Activated naive CD4-positive, alpha-beta T cell treated with anti-CD3 and anti-CD28 coated beads, Interleukin-2, amount 50 U/mL, for 24 hours (primary cell): ENCODE data around the gene HDC.

ENCODE experiments used
- H3K27ac Mint-ChIP-seq: one replicate; pipeline ENCODE4 v1.8.0; 2021; ENCODE audit warnings: mild to moderate bottlenecking, mixed read lengths
- H3K27me3 Mint-ChIP-seq: one replicate; pipeline ENCODE4 v1.8.0; 2021; ENCODE audit warnings: mixed read lengths
- H3K36me3 Mint-ChIP-seq: one replicate; pipeline ENCODE4 v1.8.0; 2021; ENCODE audit warnings: mixed read lengths
- H3K4me1 Mint-ChIP-seq: one replicate; pipeline ENCODE4 v1.8.0; 2021; ENCODE audit warnings: mixed read lengths
- H3K4me3 Mint-ChIP-seq: one replicate; pipeline ENCODE4 v1.8.0; 2021; ENCODE audit warnings: mild to moderate bottlenecking, mixed read lengths
- H3K9me3 Mint-ChIP-seq: one replicate; pipeline ENCODE4 v1.8.0; 2021; ENCODE audit warnings: mixed read lengths

Gene HDC

DNA sequence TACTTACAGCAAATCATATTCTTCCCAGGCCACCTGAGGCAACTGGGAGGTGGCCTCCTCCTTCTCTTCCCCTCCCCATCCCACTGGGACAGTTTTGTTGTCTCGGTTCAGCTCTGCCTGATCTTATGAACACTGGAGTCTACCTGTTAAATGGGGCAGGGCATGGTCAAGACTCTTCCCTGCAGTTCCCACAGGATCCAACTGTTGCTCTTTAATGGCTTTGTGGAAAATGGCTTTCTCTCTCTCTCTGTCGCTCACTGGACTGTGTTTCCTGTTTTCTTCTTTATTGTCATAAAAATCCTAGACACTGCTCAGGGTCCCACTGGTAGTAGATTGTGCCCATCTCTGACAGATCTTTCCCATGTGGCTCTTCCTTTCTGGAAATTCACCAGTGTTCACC is 43.3 kb downstream of the HDC start:
- no peaks in the 10 kb centered on the region for H3K4me1 Mint-ChIP-seq

DNA sequence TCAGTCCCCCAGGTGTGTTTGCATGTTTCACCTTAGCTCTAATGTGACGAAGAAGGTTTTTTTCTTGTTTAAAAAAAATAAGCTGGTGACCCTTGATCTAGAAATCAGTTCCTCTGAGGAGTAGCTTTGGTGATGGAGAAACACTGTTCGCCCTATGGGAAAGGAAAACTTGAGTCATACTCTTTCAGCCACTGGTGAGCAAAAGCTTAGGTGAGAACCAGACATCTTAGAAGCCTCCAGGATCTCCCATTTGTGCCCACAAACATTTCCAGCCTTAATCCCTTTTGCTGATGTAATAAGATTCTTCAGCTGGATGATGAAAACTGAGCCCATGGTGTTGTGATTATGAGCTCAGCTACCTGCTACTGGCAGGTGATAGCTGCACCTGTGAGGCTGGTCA is 45.7 kb downstream of the HDC start:
- peaks cover 8% of the 10 kb centered on the region for H3K27me3 Mint-ChIP-seq
- no peaks in the 10 kb centered on the region for H3K36me3 Mint-ChIP-seq
- no peaks in the 10 kb centered on the region for H3K4me1 Mint-ChIP-seq
- no peaks in the 10 kb centered on the region for H3K9me3 Mint-ChIP-seq
- H3K4me3 Mint-ChIP-seq: no peak overlapping the region
- no peak overlapping the region for H3K27ac Mint-ChIP-seq

More for the DNA sequence above, 43.3 kb downstream of the HDC start:
- Mint-ChIP-seq H3K27ac (no peak overlapping the region), H3K4me3 (no peak overlapping the region), H3K9me3 (no peaks in the 10 kb centered on the region), H3K36me3 (no peaks in the 10 kb centered on the region), H3K27me3 (no peaks in the 10 kb centered on the region)

DNA sequence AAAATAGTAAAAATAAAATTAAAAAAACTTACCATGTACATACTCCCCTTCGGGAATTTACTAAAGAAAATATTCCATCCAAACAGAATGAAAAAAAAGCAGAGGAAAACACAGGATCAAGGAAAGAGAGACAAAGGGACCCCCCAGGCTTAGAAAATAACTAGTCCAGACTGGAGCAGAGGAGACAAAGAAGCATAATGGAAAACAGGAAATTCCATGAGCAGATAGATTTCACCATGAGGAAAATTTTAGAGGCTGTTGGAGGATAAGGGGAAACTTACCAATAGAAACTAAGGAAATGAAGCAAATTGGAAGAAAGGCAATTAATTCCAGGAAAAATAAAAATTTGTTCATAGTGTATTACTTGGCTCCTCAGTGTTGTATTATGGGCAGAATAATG is 46.8 kb downstream of the HDC start:
- H3K4me3 Mint-ChIP-seq: no peak overlapping the region
- H3K4me1 Mint-ChIP-seq: no peaks in the 10 kb centered on the region
- H3K27me3 Mint-ChIP-seq: peaks cover 8% of the 10 kb centered on the region
- H3K36me3 Mint-ChIP-seq: no peaks in the 10 kb centered on the region
- H3K27ac Mint-ChIP-seq: no peak overlapping the region
- no peaks in the 10 kb centered on the region for H3K9me3 Mint-ChIP-seq

DNA sequence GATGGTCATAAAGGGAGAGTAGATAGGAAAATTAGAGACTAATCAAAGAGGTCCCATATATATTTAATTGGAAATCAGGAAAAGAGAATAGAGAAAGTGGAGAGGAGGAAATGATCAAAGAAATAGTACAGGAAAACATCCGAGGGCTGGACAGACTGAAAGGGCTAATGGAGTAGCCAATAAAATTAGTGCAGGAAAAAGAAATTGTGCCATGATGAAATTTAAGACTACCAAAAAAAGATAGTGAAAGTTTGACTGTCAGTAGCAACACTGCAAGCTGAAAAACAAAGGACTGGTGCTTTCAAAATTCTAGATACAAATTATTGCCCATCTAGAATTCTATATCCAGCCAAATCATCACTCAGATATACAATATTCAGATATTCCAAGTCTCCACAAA is 47.2 kb downstream of the HDC start:
- no peaks in the 10 kb centered on the region for H3K36me3 Mint-ChIP-seq
- no peaks in the 10 kb centered on the region for H3K9me3 Mint-ChIP-seq
- no peak overlapping the region for H3K4me3 Mint-ChIP-seq
- no peaks in the 10 kb centered on the region for H3K4me1 Mint-ChIP-seq
- H3K27me3 Mint-ChIP-seq: peaks cover 8% of the 10 kb centered on the region
- H3K27ac Mint-ChIP-seq: no peak overlapping the region

DNA sequence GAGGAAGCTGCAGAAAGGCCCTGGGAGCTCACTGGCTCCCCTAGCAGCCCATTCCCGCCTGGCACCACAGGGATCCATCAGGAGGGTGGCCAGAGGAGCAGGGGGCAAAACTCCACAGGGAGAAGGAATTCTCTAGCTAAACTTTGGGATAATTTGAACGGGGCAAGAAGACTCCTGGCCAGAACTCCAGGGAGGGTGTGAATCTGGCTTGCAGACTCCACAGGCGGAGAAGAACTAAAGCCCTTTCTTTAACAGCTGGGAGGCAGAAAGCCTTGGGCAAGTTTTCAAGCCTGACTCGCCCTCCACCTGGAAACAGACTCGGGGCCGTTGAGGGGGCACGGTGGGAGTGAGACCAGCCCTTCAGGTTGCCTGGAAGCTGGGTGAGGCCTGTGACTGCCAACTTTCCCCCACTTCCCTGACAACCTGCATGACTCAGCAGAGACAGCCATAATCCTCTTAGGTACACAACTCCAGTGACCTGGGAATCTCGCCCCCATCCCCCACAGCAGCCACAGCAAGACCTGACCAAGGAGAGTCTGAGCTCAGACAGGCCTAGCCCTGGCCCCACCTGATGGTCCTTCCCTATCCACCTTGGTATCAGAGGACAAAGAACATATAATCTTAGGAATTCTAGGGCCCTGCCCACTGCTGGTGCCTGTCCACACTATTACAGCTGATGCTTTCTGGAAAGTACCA is 54.9 kb downstream of the HDC start:
- Mint-ChIP-seq H3K27me3 (peaks cover 7% of the 10 kb centered on the region), H3K9me3 (peaks cover 19% of the 10 kb centered on the region), H3K36me3 (peaks cover 6% of the 10 kb centered on the region), H3K4me3 (no peak overlapping the region), H3K27ac (no peak overlapping the region), H3K4me1 (no peaks in the 10 kb centered on the region)

DNA sequence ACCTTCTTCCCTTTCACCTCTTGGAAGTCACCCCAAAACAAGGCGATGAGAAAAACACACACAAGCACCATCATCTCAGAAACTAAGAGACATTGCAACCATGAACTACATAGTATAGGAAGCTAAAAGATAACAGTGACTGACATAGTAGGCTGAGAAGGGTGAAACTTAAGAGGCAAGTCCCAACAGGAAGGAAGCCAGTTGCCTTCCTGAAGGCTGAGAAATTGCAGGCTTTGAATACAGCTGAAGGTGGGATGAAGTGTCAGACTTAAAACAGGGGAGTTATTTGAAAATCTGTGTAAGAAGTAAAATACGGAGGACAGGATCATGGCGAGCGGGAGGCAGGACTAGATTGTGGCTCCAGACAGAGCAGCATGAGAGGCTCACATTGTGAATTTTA is 55.7 kb downstream of the HDC start:
- no peak overlapping the region for H3K27ac Mint-ChIP-seq
- H3K9me3 Mint-ChIP-seq: peaks cover 19% of the 10 kb centered on the region
- H3K4me1 Mint-ChIP-seq: no peaks in the 10 kb centered on the region
- H3K4me3 Mint-ChIP-seq: no peak overlapping the region
- peaks cover 6% of the 10 kb centered on the region for H3K36me3 Mint-ChIP-seq
- peaks cover 5% of the 10 kb centered on the region for H3K27me3 Mint-ChIP-seq

DNA sequence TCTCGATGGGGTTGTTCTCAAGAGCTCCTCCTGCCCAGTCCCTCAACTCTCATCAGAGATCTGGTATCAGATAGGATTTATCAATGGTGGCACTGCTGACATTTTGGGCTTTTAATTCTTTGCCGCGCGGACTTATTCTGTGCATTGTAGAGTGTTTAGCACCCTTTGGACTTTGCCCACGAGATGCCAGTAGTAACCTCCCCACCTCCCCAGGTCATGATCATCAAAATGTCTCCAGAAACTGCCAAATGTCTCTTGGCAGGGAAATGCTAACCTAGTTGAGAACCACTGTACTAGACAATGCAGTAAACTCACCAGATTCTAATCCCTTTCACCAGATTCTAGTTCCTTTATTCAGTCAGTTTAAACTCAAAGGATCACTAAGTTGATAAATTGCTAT is 59.5 kb downstream of the HDC start:
- no peak overlapping the region for H3K4me3 Mint-ChIP-seq
- peaks cover 2% of the 10 kb centered on the region for H3K9me3 Mint-ChIP-seq
- peaks cover 3% of the 10 kb centered on the region for H3K27me3 Mint-ChIP-seq
- H3K4me1 Mint-ChIP-seq: no peaks in the 10 kb centered on the region
- H3K27ac Mint-ChIP-seq: no peak overlapping the region
- peaks cover 3% of the 10 kb centered on the region for H3K36me3 Mint-ChIP-seq

DNA sequence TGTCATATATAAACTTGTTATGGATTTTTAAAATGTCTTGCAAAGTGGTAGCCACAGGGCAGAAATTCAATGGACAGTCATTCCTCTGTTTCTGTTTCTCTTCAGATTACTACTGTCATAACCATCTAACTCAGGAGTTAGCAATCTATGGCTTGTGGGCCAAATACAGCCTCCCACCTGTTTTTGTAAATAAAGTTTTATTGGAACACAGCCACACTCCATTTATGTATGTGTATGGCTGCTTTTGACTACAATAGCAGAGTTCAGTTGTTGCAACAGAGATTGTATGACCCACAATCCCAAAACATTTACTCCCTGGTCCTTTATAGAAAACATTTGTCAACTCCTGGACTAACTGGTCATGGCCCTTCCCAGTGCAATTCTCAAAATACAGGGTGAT is 63.5 kb downstream of the HDC start:
- H3K27me3 Mint-ChIP-seq: no peaks in the 10 kb centered on the region
- H3K4me3 Mint-ChIP-seq: no peak overlapping the region
- H3K27ac Mint-ChIP-seq: no peak overlapping the region
- H3K36me3 Mint-ChIP-seq: no peaks in the 10 kb centered on the region
- H3K9me3 Mint-ChIP-seq: no peaks in the 10 kb centered on the region
- no peaks in the 10 kb centered on the region for H3K4me1 Mint-ChIP-seq

DNA sequence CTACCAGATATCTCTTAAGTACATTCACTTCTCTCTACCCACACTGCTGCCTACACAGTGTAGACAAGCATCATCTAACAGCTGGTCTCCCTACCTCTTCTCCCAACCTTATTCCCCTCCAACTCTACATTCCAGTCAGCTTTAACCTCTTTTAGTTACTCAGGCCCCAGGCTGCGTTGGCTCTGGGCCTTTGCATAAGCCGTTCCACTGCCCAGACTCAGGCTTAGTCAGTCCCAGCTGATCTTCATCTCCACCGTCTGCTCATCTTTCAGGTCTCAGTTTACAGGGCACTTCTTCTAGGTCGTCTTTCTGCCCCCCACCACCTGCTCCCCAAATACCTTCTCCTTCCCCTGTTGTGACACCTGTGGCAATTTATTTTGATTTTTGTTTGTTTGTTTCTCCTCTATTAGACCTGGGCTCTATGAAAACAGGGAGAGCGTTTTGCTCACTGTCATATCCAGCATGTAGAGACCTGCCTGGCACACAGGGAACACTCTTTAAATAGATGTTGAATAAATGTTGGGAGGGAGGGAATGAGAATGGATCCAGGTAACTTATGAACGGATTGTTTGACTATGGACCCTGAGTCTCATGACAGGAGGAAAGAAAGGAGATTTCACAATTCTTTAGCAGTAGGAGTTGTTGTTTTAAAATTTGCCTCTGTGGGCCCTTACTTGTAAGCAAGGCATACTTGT is 72.5 kb downstream of the HDC start:
- Mint-ChIP-seq H3K27ac (no peak overlapping the region), H3K4me3 (no peak overlapping the region), H3K4me1 (no peaks in the 10 kb centered on the region), H3K9me3 (no peaks in the 10 kb centered on the region), H3K27me3 (peaks cover 3% of the 10 kb centered on the region), H3K36me3 (no peaks in the 10 kb centered on the region)

DNA sequence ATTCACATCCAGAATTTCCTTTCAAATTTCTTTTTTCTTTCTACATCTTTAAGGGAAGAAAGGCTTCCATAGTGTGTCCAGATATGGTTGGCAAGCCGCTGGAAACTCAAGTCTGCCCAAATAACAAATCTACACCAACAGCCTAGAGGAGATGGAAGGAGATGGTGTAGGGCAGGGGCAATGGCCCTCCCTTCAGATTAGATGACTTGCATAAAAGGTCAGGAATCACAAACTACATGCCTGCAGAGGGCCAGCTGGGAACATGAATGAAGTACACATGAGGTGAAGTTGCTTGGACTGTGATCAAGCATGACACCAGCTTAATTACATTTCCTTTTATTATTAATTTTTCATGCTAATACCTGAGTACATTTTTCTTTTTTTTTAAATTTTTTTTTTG is 73.4 kb downstream of the HDC start:
- Mint-ChIP-seq H3K4me1 (no peaks in the 10 kb centered on the region), H3K9me3 (no peaks in the 10 kb centered on the region), H3K27ac (no peak overlapping the region), H3K36me3 (no peaks in the 10 kb centered on the region), H3K4me3 (no peak overlapping the region), H3K27me3 (peaks cover 3% of the 10 kb centered on the region)
